ENCODE data around the gene ASXL1.

ASXL1 gene

DNA sequence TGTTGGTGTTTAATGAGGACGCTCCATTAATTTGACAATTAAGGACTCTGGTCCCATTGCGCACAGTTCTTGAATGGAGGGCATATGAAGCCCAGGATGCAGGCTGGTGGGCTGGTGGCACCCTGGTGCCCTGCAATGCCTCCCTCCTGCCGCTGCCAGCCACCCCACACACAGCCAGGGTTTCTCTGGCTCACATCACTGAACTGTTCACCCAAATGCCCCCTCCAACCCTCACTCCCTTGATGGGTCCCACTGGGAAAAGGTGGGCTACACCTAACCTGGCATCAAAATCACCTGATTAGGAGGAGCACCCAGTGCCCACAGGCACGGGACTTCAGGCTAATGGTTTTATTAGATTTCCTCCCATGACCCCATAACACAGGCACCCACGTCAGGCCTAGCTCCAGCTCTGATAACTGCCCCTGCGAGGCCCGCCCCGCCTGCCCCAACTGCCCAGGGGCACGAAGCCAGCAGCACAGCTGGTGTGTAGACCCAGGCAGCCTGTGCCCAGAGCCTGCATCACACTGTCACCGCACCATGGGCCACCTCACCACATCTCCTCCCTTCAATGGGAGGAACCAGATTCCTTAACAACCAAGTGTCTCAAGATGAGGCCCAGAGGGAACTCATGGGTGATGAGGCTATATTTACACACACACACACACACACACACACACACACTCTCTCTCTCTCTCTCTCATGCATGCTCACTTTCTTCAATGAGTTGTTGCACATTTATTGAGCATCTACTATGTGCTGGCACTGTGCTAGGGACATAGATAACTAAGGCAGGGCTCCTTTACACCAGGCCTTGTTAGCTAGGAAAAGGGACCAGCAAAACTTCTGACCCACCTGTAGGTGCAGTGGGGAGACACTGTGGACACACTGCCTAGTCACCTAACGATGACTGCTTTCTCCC lies 119.7 kb downstream of the ASXL1 start:
- H3K27ac Mint-ChIP-seq (ENCODE audit: low read depth) = peak overlapping the region; percentile 44
- DNase-seq (ENCODE audit: low spot score in 2 of 2) = no peak
- H3K4me1 Mint-ChIP-seq = peaks cover 47% of the 10 kb centered on the region
- ATAC-seq (replicated peaks; ENCODE audit: extremely low read depth, poor library complexity, severe bottlenecking) = no peak
- H3K9me3 Mint-ChIP-seq = no peaks in the 10 kb centered on the region
- H3K27me3 Mint-ChIP-seq = no peaks in the 10 kb centered on the region
- H3K36me3 Mint-ChIP-seq (ENCODE audit: insufficient read depth) = peaks cover 9% of the 10 kb centered on the region
- no peak overlapping the region for H3K4me3 Mint-ChIP-seq

DNA sequence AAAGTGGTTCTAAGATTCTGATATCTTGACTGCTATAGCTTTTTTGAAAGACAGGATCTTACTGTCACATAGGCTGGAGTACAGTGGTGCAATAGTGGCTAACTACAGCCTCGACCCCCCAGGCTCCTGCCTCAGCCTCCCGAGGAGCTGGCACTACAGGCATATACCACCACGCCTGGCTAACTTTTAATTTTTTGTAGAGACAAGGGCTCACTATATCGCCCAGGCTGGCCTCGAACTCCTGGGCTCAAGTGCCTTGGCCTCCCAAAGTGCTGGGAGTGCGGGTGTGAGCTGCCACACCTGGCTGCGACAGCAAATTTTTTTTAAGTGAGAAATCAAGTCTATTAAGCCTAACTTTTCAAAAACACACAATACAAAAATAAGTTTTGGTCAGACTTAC lies 120.4 kb downstream of the ASXL1 start:
- Mint-ChIP-seq H3K4me1 (peaks cover 47% of the 10 kb centered on the region), H3K36me3 (ENCODE audit: insufficient read depth) (peaks cover 7% of the 10 kb centered on the region), H3K4me3 (no peak overlapping the region), H3K9me3 (no peaks in the 10 kb centered on the region), H3K27me3 (no peaks in the 10 kb centered on the region), H3K27ac (ENCODE audit: low read depth) (peak overlapping the region; percentile 18)
- no peak for ATAC-seq (replicated peaks; ENCODE audit: extremely low read depth, poor library complexity, severe bottlenecking)
- no peak for DNase-seq (ENCODE audit: low spot score in 2 of 2)

DNA sequence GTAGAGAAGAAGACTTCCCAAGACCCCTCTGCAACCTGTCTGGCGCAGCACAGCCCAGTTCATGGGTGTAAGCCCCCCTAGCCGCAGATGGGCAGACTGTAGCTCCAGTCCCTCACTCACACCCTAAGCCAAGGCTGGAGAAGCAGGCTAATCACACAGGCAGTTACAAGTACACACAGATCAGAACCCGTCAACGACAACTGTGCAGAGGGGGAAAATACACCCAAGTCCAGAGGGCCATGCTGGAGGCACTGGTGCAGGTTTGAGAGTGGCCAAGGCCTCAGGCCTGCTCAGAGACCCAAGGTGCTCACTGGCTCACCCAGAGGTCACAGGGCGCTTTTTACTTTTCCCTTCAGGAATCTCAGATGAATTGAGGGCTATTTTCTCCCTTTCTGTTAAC lies 120.9 kb downstream of the ASXL1 start:
- ATAC-seq (replicated peaks; ENCODE audit: extremely low read depth, poor library complexity, severe bottlenecking) (no peak), DNase-seq (ENCODE audit: low spot score in 2 of 2) (no peak)
- no peak overlapping the region for H3K4me3 Mint-ChIP-seq
- no peak overlapping the region for H3K27ac Mint-ChIP-seq (ENCODE audit: low read depth)
- no peaks in the 10 kb centered on the region for H3K27me3 Mint-ChIP-seq
- H3K36me3 Mint-ChIP-seq (ENCODE audit: insufficient read depth) = peaks cover 7% of the 10 kb centered on the region
- H3K9me3 Mint-ChIP-seq = no peaks in the 10 kb centered on the region
- peaks cover 47% of the 10 kb centered on the region for H3K4me1 Mint-ChIP-seq

DNA sequence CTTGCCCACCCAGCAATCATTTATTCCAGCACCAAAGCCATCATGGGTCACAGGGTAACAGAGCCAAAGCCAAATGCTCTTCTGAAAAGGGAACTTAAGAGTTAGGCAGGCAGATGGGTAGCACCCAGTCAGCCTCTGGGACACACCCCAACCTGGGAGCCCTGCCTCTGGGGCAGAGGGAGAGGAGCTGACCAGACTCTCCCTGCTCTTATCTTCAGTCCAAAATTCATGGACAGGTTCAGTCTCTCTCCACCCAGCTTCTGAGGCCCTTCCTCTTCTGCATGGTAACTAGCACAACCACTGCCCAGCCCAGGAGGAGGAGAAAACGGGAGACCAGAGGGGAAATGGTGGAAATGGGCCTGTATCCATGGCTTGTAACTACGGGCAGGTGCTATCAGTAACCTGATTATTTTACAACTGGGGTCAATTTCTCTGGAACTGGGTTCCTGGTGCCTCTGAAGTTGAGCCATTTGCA lies 121.6 kb downstream of the ASXL1 start:
- no peak overlapping the region for H3K4me3 Mint-ChIP-seq
- DNase-seq (ENCODE audit: low spot score in 2 of 2) (no peak), ATAC-seq (replicated peaks; ENCODE audit: extremely low read depth, poor library complexity, severe bottlenecking) (no peak)
- no peak overlapping the region for H3K27ac Mint-ChIP-seq (ENCODE audit: low read depth)
- peaks cover 48% of the 10 kb centered on the region for H3K4me1 Mint-ChIP-seq
- no peaks in the 10 kb centered on the region for H3K9me3 Mint-ChIP-seq
- no peaks in the 10 kb centered on the region for H3K27me3 Mint-ChIP-seq
- H3K36me3 Mint-ChIP-seq (ENCODE audit: insufficient read depth) = peaks cover 7% of the 10 kb centered on the region

DNA sequence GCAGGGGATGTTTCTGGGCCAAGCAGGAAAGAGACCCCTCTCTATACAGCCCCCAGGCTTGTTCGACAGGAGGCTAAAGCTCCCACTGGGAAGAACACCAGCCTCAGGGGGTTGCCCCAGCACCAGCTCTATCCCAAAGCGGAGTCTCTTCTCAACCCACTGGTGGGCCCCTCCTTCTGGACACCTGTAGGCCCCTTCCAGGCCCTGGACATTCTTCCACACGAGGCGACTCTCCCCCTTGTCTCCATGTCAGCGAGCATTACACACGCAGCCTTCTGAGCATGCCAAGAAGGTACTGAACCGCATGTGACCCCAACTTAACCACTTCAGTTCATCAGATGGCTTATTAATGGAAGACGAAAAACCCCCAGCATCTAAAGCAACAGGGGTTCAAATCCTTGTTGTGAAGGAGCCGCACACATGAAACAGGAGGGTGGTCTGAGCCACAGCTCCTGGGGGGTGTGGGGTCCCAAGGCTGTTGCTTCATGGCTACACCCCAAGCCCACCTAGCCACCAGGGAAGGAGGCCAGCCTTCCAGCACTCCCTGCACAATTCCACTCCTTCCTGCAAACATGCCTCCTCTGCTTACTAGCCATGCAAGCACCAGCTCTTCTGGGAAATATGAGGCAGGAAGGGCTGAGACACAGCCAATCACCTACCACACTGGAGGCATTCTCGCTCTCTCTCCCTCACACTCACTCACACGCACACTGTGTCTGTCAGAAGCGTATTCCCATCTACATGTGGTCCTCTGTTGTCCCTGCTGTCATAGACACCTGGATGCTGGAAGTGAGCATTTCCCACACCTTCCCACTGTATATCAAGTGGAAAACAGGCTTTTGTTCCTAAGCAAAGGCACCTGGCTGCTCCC lies 122.5 kb downstream of the ASXL1 start:
- Mint-ChIP-seq H3K9me3 (no peaks in the 10 kb centered on the region), H3K4me3 (peak overlapping the region; percentile 9), H3K27me3 (no peaks in the 10 kb centered on the region), H3K36me3 (ENCODE audit: insufficient read depth) (peaks cover 13% of the 10 kb centered on the region), H3K27ac (ENCODE audit: low read depth) (no peak overlapping the region), H3K4me1 (peaks cover 56% of the 10 kb centered on the region)
- DNase-seq (ENCODE audit: low spot score in 2 of 2) (no peak), ATAC-seq (replicated peaks; ENCODE audit: extremely low read depth, poor library complexity, severe bottlenecking) (no peak)

DNA sequence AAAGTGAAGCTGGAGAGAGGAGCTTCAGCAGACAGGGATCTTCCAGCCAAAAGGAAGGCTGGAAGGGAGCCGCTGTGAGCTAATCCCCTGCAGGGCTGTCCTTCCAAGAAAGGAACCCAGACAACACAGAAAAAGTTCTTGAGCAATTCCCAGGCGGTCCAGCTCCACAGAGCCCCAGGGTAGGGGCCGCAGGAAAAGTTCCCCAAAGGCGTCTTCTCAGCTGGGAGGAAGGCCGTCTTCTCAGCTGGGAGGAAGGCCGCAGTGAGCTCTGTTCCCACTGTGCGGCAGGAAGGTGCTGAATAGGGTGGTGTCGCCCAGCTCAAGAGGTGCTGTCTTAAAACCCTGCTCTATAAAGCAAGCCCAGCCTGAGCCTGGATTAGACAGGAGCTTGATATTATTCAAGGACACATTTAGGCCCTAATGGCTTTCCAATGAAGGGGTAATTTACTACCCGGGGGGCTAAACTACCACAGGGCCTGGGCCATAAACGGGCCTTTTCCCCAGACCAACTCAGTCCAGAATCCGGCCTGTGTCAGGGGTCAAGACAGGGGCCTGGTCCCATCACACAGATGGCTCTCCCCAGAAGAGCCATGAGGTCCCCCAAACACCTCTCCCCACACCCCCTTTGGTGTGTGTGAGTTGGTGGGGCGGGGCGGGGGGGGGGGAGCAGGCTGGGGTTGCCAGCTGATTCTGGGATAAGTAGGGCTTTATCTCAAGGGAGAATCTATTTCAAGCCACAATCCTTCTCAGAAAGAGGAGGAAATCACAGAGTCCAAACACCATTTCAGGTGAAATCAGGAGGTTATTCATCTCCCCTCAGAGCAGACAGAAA lies 123.4 kb downstream of the ASXL1 start:
- Mint-ChIP-seq H3K27ac (ENCODE audit: low read depth) (no peak overlapping the region), H3K27me3 (no peaks in the 10 kb centered on the region), H3K9me3 (no peaks in the 10 kb centered on the region), H3K36me3 (ENCODE audit: insufficient read depth) (peaks cover 8% of the 10 kb centered on the region), H3K4me1 (peaks cover 56% of the 10 kb centered on the region), H3K4me3 (peak overlapping the region; percentile 92)
- DNase-seq (ENCODE audit: low spot score in 2 of 2) (no peak), ATAC-seq (replicated peaks; ENCODE audit: extremely low read depth, poor library complexity, severe bottlenecking) (no peak)

DNA sequence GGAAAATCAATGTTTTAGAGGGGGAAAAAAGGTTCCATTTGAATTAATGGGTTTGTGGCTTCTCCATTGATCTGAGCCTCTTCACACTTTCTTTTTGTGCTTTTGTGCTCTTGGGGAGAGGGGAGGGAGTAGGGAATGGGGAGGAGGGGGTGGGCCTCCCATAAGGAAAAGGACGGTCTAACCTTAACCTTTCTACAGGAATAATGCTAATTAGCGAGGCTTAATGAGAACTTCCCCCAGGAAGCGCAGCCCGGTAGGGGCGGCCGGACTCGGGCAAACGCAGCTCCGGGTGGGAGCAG lies 124.0 kb downstream of the ASXL1 start:
- H3K27me3 Mint-ChIP-seq = no peaks in the 10 kb centered on the region
- peak overlapping the region; percentile 92 for H3K4me3 Mint-ChIP-seq
- DNase-seq (ENCODE audit: low spot score in 2 of 2) (no peak), ATAC-seq (replicated peaks; ENCODE audit: extremely low read depth, poor library complexity, severe bottlenecking) (no peak)
- peaks cover 8% of the 10 kb centered on the region for H3K36me3 Mint-ChIP-seq (ENCODE audit: insufficient read depth)
- no peak overlapping the region for H3K27ac Mint-ChIP-seq (ENCODE audit: low read depth)
- peaks cover 53% of the 10 kb centered on the region for H3K4me1 Mint-ChIP-seq
- no peaks in the 10 kb centered on the region for H3K9me3 Mint-ChIP-seq

DNA sequence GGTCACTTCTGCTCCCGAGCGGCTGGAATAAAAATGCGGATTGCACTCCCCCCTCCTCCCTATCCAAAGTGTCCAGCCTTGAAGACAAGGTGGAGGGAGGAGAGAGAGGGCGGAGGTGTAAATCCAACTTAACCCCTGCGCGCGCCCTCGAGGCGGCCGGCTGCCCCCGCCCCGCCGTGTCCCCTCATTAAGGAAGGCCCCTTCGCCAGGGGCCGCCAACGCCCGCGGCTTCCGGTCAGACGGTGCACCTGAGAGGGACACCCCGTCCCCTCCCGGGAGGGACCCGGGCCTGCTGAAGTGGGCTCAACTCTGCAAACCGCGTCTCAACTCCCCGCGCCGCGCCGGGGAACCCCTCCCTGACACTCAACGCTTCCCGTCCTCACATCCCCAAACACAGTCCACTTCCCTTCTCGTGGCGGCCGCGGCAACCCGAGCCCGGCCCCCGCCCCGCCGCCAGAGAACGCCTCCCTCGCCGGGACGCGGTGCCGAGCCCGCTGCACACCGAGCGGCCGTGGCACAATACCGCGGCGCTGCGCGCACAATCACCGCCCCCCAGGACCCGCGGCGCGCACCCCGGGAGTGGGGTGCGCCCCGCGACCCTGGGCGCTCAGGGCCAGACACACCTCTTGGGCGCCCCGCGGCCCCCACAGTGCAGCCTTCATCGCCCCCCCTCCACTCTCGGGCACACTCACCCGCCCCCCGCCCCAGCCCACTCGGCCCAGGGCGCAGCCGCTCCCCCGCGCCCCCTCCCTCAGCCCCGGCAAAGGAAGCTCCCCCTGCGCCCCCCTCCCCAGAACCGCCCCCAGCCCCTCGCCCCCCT lies 124.5 kb downstream of the ASXL1 start:
- no peak for ATAC-seq (replicated peaks; ENCODE audit: extremely low read depth, poor library complexity, severe bottlenecking)
- peaks cover 51% of the 10 kb centered on the region for H3K4me1 Mint-ChIP-seq

DNA sequence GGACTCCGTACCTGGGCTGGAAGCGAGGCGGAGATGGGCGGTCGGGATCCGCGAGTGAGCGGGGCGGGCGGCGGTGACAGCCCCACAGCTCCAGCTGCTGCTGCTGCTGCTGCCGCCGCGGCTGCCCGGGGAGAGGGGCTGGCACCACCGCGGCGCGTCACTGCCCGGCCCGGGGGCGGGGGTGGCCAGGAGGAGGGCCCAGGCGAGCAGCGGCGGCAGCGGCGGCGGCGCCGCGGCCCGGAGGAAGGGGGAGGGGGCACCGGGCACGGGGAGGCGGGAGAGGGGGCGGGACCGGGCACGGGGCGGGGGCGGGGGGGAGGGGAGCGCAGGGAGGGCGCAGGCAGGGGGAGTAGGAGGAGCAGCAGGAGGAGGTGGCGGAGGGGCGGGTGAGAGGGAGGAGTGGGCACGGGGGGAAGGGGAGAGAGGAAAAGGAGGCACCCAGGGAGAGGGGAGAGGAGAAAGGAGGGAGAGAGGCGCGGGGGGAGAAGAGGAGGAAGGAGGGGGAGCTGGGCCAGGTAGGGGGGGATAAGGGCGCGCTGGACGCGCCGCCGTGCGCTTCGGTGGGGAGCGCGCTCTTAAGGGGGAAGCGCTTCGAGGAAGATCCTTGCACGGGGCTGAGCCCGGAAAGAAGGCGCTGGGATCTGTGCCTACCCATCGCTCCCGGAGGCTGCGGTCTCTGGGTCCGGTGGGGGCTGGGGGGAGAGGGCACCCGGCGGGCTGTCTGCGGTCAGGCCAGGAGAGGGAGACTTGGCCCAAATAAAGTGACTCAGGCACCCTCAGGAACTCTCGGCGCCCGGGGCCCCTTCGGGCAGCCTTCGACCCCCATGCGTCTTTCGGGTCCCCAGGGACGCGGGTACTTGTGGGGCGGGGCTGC lies 125.5 kb downstream of the ASXL1 start:
- Mint-ChIP-seq H3K36me3 (ENCODE audit: insufficient read depth) (peaks cover 8% of the 10 kb centered on the region), H3K27me3 (no peaks in the 10 kb centered on the region), H3K9me3 (no peaks in the 10 kb centered on the region), H3K27ac (ENCODE audit: low read depth) (no peak overlapping the region), H3K4me1 (peaks cover 49% of the 10 kb centered on the region), H3K4me3 (peak overlapping the region; percentile 92)
- DNase-seq (ENCODE audit: low spot score in 2 of 2) (peak; percentile 39 to 48), ATAC-seq (replicated peaks; ENCODE audit: extremely low read depth, poor library complexity, severe bottlenecking) (peak; percentile 42)

More for the DNA sequence above, 124.5 kb downstream of the ASXL1 start:
- Mint-ChIP-seq H3K36me3 (ENCODE audit: insufficient read depth) (peaks cover 8% of the 10 kb centered on the region), H3K9me3 (no peaks in the 10 kb centered on the region), H3K27ac (ENCODE audit: low read depth) (no peak overlapping the region), H3K4me3 (peak overlapping the region; percentile 92), H3K27me3 (no peaks in the 10 kb centered on the region)
- no peak for DNase-seq (ENCODE audit: low spot score in 2 of 2)

DNA sequence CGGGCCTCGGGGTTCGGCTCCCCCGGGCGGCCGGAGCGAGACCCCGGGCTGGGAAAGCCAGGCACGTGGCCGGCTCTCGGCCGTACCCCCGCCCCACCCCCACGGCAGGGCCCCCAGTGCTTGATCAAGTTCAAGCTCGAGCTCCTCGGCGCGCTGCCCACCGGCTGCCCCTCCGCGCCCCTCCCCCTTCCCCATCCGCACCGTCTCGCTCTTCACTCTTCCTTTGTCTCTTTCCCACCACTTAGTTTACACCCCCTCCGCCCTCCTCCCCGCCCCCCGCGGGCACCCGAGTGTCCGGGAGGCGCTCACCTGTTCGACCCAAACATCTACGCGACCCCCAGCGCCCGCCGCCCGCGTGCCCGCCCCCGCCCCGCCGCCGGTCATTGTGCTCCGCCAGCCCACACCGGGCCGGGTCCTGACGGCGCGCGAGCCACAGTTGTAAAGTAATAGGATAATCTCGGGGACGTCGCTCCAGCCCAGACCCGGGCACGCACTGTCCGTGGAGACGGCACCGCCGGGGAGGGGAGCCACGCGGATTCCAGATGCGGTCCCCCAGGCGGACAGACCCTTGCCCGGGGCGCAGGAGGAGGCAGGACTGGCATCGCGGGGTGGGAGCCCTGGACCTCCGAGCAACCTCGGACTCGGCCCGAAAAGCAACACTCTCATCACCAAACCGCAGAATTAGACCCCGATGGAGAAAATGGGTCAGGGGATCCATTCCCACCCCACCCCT lies 126.3 kb downstream of the ASXL1 start:
- H3K4me3 Mint-ChIP-seq = peak overlapping the region; percentile 92
- peak overlapping the region; percentile 77 for H3K27ac Mint-ChIP-seq (ENCODE audit: low read depth)
- H3K36me3 Mint-ChIP-seq (ENCODE audit: insufficient read depth) = peaks cover 10% of the 10 kb centered on the region
- H3K9me3 Mint-ChIP-seq = no peaks in the 10 kb centered on the region
- ATAC-seq (replicated peaks; ENCODE audit: extremely low read depth, poor library complexity, severe bottlenecking) (no peak), DNase-seq (ENCODE audit: low spot score in 2 of 2) (no peak)
- H3K27me3 Mint-ChIP-seq = no peaks in the 10 kb centered on the region
- peaks cover 48% of the 10 kb centered on the region for H3K4me1 Mint-ChIP-seq

All from central memory CD8-positive, alpha-beta T cell (primary cell).